Astrocyte (in vitro differentiated cells and primary cell): Measurements from ENCODE around the gene WARS2. TPM values are rescaled to one million over a fixed set of nuclear protein-coding genes. Genes with fewer than 3 reads are reported as not detected.

ENCODE experiments used
- DNase-seq: peaks from one replicate; pipeline ENCODE4 v3.0.0-alpha.2; 2010; ENCODE audit warnings: low read depth
- FAIRE-seq: peaks from 2 replicates; lab custom pipeline; 2011; peaks lifted over from hg19 to GRCh38; lab: Jason Lieb, UNC
- H2AFZ ChIP-seq: 2 replicates; pipeline ENCODE4 v1.6.0; 2012; ENCODE audit warnings: low read depth, low read length, inconsistent platforms
- H3K27ac ChIP-seq: 2 replicates; pipeline ENCODE4 v1.5.1; 2011; ENCODE audit warnings: low read depth, low read length, inconsistent platforms
- H3K27me3 ChIP-seq: 2 replicates; pipeline ENCODE4 v1.6.0; 2011; ENCODE audit warnings: low read length, inconsistent platforms; ENCODE audit not compliant: insufficient read depth
- H3K36me3 ChIP-seq: 2 replicates; pipeline ENCODE4 v1.5.1; 2011; ENCODE audit warnings: low read length, inconsistent platforms; ENCODE audit not compliant: insufficient read depth
- H3K4me1 ChIP-seq: 2 replicates; pipeline ENCODE4 v1.5.1; 2011; ENCODE audit warnings: low read length, inconsistent platforms; ENCODE audit not compliant: insufficient read depth
- H3K4me2 ChIP-seq: 2 replicates; pipeline ENCODE4 v1.6.0; 2012; ENCODE audit warnings: low read length, inconsistent platforms
- H3K4me3 ChIP-seq: 2 replicates; pipeline ENCODE4 v1.5.1; 2011; ENCODE audit warnings: low read depth, mild to moderate bottlenecking, low read length, inconsistent platforms; ENCODE audit not compliant: insufficient read depth
- H3K79me2 ChIP-seq: 2 replicates; pipeline ENCODE4 v1.6.0; 2012; ENCODE audit warnings: mild to moderate bottlenecking, low read length, inconsistent platforms; ENCODE audit not compliant: insufficient read depth
- H3K9ac ChIP-seq: 2 replicates; pipeline ENCODE4 v1.6.0; 2012; ENCODE audit warnings: mild to moderate bottlenecking, low read length, inconsistent platforms
- H3K9me3 ChIP-seq: 2 replicates; pipeline ENCODE4 v1.5.1; 2012; ENCODE audit warnings: low read depth, mild to moderate bottlenecking, low read length, inconsistent platforms; ENCODE audit not compliant: insufficient read depth
- H4K20me1 ChIP-seq: 2 replicates; pipeline ENCODE4 v1.6.0; 2012; ENCODE audit warnings: low read length, inconsistent platforms; ENCODE audit not compliant: insufficient read depth
- H3K27ac Mint-ChIP-seq: one replicate; pipeline ENCODE4 v1.8.0; 2021; ENCODE audit warnings: mild to moderate bottlenecking, mixed read lengths; ENCODE audit not compliant: unreplicated experiment
- H3K27me3 Mint-ChIP-seq: one replicate; pipeline ENCODE4 v1.8.0; 2021; ENCODE audit warnings: low read depth, mixed read lengths; ENCODE audit not compliant: unreplicated experiment
- H3K36me3 Mint-ChIP-seq: one replicate; pipeline ENCODE4 v1.8.0; 2021; ENCODE audit warnings: low read depth, mixed read lengths; ENCODE audit not compliant: unreplicated experiment
- H3K4me1 Mint-ChIP-seq: one replicate; pipeline ENCODE4 v1.8.0; 2021; ENCODE audit warnings: low read depth, mixed read lengths; ENCODE audit not compliant: unreplicated experiment
- H3K4me3 Mint-ChIP-seq: one replicate; pipeline ENCODE4 v1.8.0; 2021; ENCODE audit warnings: mild to moderate bottlenecking, moderate library complexity, mixed read lengths; ENCODE audit not compliant: unreplicated experiment
- H3K9me3 Mint-ChIP-seq: one replicate; pipeline ENCODE4 v1.8.0; 2021; ENCODE audit warnings: mild to moderate bottlenecking, mixed read lengths; ENCODE audit not compliant: unreplicated experiment
- CTCF ChIP-seq: IDR thresholded peaks from 2 replicates; pipeline ENCODE4 v1.5.1; 2011; ENCODE audit warnings: low read depth, mild to moderate bottlenecking, inconsistent platforms, low read length, moderate library complexity; ENCODE audit not compliant: insufficient read depth
- EZH2 ChIP-seq: IDR thresholded peaks from 2 replicates; pipeline ENCODE4 v1.6.1; 2012; ENCODE audit warnings: mild to moderate bottlenecking, low read length, inconsistent platforms; ENCODE audit not compliant: insufficient read depth
- total RNA-seq: library from RNA; stranded (reverse); gene quantifications from 2 replicates; pipeline ENCODE4 v1.2.1, GENCODE V29; 2021

WARS2 gene
- total RNA-seq, 1 donor from 2014 or later, result 10.5 TPM

GRCh38 chr1:119004129-119004527, 136.3 kb downstream of the WARS2 start:
- H3K27me3 ChIP-seq, result peaks cover 86% of the 10 kb centered on the region
- no peak for DNase-seq
- H3K4me3 Mint-ChIP-seq, result no peak overlapping the region
- no peaks in the 10 kb centered on the region for H3K36me3 ChIP-seq
- no peak overlapping the region for H3K9ac ChIP-seq
- no peak overlapping the region for H3K27ac Mint-ChIP-seq
- H4K20me1 ChIP-seq, result no peaks in the 10 kb centered on the region
- H3K4me1 Mint-ChIP-seq, result peaks cover 15% of the 10 kb centered on the region
- no peak overlapping the region for H3K4me3 ChIP-seq
- peaks cover 4% of the 10 kb centered on the region for H3K9me3 ChIP-seq
- peaks cover 28% of the 10 kb centered on the region for H3K4me1 ChIP-seq
- H3K9me3 Mint-ChIP-seq, result peaks cover 29% of the 10 kb centered on the region
- no peak overlapping the region for H3K4me2 ChIP-seq
- H2AFZ ChIP-seq, result no peak overlapping the region
- no peak for TF ChIP-seq CTCF
- no peak for TF ChIP-seq EZH2
- no peaks in the 10 kb centered on the region for H3K36me3 Mint-ChIP-seq
- peaks cover 71% of the 10 kb centered on the region for H3K27me3 Mint-ChIP-seq
- FAIRE-seq, result no peak
- H3K79me2 ChIP-seq, result no peaks in the 10 kb centered on the region
- H3K27ac ChIP-seq, result no peak overlapping the region

GRCh38 chr1:119003413-119004128, 136.9 kb downstream of the WARS2 start:
- Mint-ChIP-seq H3K4me3 (no peak overlapping the region), H3K27me3 (peaks cover 75% of the 10 kb centered on the region), H3K27ac (no peak overlapping the region), H3K9me3 (peaks cover 25% of the 10 kb centered on the region), H3K36me3 (peaks cover 2% of the 10 kb centered on the region), H3K4me1 (peaks cover 10% of the 10 kb centered on the region)
- no peaks in the 10 kb centered on the region for H3K36me3 ChIP-seq
- TF ChIP-seq CTCF (no peak), EZH2 (no peak)
- peaks cover 4% of the 10 kb centered on the region for H3K9me3 ChIP-seq
- H2AFZ ChIP-seq, result no peak overlapping the region
- no peaks in the 10 kb centered on the region for H4K20me1 ChIP-seq
- H3K27ac ChIP-seq, result no peak overlapping the region
- H3K4me3 ChIP-seq, result no peak overlapping the region
- H3K9ac ChIP-seq, result no peak overlapping the region
- no peak overlapping the region for H3K4me2 ChIP-seq
- DNase-seq (no peak), FAIRE-seq (no peak)
- peaks cover 91% of the 10 kb centered on the region for H3K27me3 ChIP-seq
- H3K79me2 ChIP-seq, result no peaks in the 10 kb centered on the region
- peaks cover 23% of the 10 kb centered on the region for H3K4me1 ChIP-seq
